ENCODE data around the gene NDUFS8.

GRCh38 chr11:68083517-68083916 lies 53.0 kb downstream of the NDUFS8 start:
- TF ChIP-seq CTCF (IDR thresholded peaks at IDR 0.05; ENCODE audit: poor library complexity, severe bottlenecking) = no peak
- no peak for TF ChIP-seq POLR2AphosphoS5 (IDR thresholded peaks at IDR 0.05)
- TF ChIP-seq TAF1 (IDR thresholded peaks at IDR 0.05; ENCODE audit: low read depth) = no peak
- TF ChIP-seq SMC3 (conservative IDR thresholded peaks at IDR 0.05; ENCODE audit: poor library complexity) = no peak
- no peak for TF ChIP-seq RAD21 (conservative IDR thresholded peaks at IDR 0.05)
- no peak for TF ChIP-seq EZH2 (IDR thresholded peaks at IDR 0.05; ENCODE audit: borderline replicate concordance, insufficient read depth, low read length, poor library complexity, severe bottlenecking)
- TF ChIP-seq EP300 (conservative IDR thresholded peaks at IDR 0.05; ENCODE audit: poor library complexity, severe bottlenecking) = no peak
- TF ChIP-seq MXI1 (conservative IDR thresholded peaks at IDR 0.05; ENCODE audit: poor library complexity, severe bottlenecking) = no peak

All from neural cell (in vitro differentiated cells).